Stimulated activated CD4-positive, alpha-beta T cell treated with anti-CD3 and anti-CD28 coated beads, Interleukin-2, amount 100 ng/mL, for 48 hours (primary cell): Measurements from ENCODE around the gene CD177.
"Not testable (repeated sequence)": the region's sequence is repeated elsewhere in the genome, so short reads cannot be mapped to it uniquely, and the experiment has no call there.

Source experiments
- DNase-seq, 2 donors: peaks; one replicate each; pipeline ENCODE4 v3.0.0-alpha.2; 2020

Gene CD177

DNA sequence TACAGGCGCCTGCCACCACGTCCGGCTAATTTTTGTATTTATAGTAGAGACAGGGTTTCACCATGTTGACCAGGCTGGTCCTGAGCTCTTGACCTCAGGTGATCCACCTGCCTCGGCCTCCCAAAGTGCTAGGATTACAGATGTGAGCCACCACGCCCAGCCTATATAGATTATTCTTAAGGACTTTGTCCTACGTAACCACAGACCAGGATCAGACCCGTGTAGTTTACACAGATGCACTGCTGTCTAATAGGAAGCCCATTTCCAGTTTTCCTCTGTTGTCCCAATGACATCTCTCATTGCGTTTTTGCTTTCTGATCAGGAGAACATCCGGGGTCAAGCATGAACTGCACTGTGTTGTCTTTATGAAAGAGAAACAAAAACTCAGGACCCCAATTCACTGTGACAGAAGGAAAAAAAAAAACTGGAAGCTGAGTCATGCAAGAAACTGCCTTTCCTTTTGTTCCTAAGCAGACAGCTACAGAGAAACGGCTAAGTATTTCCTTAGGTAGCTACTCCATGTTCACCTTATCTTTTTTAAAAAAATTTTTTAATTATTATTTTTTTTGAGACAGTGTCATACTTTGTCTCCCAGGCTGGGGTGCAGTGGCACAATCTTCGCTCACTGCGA is 29.2 kb downstream of the CD177 start:
- not testable (repeated sequence) for DNase-seq

DNA sequence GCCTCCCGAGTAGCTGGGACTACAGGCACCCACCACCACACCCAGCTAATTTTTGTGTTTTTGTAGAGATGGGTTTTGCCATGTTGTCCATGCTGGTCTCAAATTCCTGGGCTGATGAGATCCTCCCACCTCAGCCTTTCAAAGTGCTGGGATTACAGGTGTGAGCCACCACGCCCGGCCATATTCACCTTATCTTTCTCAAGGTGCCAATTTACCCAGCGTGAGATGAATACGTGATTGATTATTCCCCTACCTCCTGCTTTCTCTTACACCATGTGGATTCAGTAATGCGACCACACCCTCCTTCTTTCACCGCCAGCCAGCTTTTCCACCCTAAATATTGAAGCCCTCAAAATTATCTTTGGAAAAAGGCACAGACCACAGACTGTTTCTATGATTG is 29.8 kb downstream of the CD177 start:
- not testable (repeated sequence) for DNase-seq

DNA sequence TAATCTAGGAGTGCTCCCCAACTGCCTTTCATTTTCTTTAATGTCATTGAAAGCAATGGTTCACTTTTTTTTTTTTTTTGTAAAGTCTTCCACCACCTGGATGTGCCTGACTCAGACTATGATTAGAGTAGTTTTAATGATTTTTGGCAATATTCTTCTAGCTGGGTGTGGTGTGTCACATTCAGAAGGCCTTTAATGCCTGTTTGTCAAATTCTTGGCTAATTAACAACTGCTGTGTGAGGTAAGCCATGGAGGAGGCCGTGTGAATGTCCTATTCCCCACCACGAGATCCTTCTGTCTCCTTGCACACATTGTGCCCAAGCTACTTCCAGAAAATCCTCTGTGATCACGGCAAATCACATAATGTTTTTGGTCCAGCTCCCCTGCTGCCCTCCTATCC is 30.3 kb downstream of the CD177 start:
- not testable (repeated sequence) for DNase-seq

DNA sequence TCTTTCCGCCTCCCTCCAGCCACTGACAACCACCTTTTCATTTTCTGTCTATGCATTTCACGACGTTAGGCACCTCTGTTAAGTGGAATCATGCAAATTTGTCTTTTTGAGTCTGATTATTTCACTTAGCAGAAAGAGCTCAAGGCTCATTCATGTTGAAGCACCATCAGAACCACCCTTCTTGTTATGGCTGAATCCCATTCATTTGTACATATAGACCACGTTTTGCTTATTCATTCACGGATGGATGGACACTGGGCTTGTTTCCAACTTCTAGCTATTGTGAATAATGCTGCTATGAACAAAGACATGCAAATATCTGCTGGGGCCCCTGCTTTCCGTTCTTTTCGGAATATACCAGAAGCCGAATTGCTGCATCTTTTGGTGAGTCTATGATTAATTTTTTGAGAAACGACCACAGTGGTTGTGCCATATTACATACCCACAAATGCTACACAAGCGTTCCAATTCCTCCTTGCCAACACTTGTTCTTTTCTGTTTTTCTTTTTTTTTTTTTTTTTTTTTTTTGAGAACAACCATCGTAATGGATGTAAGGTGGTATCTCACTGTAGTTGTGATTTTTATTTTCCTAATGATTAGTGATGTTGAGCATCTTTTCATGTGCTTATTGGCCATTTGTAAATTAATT is 37.5 kb downstream of the CD177 start:
- DNase-seq = not testable (repeated sequence)

DNA sequence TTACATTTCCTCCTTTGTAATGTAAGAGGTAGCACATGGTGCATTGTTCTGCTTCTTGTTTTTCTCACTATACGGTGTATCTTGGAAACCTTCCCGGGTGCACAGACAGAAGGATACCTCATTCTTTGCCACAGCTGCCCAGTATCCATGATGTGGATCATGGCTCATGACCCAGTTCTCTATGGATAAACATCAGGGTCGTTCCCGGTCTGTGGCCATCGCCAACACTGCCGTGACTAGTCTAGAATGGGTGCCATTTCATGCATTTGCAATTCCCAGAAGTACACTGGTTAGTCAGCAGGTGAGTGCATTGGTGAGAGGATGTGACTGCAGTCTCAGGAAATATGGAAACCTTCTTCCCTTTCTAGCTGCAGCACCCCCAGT is 38.1 kb downstream of the CD177 start:
- DNase-seq = not testable (repeated sequence)

DNA sequence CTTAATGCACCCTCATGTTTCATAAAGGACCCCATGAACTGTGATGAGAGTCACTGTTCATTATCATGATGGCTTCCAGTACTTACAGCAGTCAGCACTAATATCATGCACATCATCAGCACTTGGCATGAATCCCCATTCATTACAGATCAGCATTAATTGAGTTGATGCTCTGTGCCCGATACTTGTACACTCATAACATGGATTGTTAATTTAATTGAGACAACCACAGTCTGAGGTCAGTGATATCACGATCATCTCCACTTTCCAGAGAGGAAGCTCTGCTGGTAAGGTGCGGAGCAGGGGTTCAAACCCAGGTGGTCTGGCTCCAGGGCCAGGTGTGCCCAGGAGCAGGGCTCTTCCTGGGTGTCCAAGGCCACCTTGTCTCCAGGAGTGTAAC is 40.0 kb downstream of the CD177 start:
- not testable (repeated sequence) for DNase-seq

DNA sequence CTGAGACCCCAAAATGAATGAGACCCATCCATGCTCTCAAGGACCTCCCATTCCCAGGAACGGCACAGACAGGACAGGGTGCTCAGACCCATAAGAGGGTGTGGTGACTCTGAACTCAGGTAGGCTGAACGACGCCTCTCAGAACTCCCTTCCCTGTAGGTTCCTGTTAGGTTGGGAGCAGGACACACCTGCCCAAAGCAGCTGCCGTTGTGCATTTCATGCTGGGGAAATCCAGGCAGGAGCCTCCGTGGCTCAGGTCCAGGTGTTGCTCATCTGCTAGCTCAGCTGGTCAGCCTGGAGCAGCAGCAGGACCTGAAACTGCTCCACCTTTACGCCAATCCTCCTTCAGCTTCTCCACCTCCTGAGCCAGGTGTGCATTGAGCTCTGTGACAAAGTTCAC is 42.1 kb downstream of the CD177 start:
- DNase-seq = no peak

DNA sequence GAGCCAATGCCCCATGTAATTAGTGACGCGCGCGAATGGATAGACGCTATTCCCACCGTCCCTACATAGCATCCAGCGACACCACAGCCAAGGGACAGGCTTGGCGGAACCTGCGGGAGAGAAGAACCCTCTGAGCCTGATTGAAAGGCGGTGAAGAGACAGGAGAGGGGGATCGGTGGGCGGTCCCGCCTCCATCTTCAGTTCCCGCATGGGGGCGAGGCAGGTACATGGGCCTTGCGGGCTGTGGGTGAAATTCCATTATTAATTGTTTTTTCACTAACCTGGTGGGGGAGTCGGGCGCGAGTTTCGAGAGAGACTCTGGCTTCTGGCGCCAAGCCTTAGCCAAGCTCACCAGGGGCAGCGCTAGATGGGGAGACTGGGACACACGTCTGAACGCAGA is 52.8 kb downstream of the CD177 start:
- DNase-seq = no peak

DNA sequence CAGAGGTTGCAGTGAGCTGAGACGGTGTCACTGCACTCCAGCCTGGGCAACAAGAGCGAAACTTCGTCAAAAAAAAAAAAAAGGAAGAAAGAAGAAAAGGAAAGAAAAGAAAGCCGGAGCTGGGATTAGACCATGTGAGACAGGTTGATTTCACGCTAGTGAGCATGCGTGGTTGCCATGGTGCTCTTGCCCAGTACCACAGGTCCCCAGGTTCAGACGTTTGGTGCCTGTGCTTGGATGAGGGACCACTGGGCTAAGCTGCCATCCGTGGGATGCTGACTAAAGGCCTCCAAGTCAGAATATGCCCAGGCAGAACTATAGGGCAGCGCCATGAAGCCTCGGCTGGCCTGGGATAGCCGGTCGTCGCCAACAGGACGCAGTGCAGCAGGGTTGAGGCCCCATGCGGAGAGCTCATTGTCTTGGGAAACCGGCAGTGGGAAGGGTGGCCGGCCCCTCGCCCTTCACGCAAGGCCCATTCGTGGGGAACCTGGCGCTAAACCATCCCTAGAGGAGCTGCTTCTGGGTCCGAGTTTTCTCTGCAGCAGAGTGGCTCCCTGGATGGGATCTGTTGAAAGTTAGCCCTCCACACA is 54.0 kb downstream of the CD177 start:
- DNase-seq = no peak

DNA sequence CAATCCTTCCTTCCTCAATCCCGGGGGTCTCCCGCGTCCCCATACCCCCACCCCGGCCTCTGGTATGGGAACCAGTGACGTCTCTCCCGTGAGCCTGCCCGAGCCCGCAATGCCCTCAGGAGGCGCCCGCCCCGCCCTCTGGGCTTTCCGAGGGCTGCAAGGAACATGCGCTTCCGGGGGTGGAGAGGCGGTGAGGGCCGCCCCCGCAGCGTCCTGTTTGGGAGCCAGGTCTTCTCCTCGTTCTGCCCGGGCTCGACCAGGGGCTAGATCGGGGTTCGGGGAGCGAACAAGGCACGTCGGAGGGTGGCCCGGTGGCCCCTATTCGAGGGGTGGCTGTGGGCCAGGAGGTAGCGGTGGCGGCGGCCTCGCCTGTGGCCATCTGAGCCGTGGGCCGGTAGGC is 54.6 kb downstream of the CD177 start:
- no peak for DNase-seq

DNA sequence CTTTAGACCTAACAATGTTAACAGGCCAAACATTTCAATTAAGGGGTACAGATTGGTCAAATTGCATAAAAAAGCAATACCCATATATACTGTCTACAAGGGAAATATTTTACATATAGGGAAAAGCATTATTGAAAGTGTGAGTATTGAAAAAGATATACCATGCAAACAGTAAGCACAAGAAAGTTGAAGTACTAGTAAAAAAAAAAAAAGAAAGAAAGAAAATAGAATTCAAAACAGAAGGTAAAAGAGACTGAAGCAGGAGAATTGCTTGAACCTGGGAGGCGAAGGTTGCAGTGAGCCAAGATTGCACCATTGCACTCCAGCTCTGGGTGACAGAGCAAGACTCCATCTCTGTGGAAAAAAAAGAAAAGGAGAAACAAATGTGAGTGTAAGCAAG is 55.9 kb downstream of the CD177 start:
- DNase-seq = no peak

DNA sequence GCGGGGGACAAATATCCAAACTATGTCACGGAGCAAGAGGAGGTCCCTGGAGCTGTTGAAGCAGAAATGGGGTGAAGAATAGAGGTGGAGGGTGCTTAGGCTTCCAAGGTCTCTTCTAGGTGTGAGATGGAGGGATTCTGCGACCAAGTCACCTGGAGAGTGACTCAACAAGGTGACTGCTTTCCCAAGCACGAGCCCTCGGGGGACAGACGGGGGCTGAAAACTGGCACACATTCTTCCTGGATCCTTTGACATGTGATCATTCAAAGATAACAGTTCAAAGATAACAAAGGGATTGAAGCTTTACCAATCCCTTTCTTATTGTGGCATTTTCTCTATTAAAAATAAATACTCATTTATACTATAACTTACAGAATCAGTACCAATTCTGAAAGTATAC is 59.0 kb downstream of the CD177 start:
- no peak for DNase-seq
